H9 (cell line): ENCODE data around the gene SHISA8. TPM values are rescaled to one million over a fixed set of nuclear protein-coding genes. Genes with fewer than 3 reads are reported as not detected.
A peak's percentile ranks its signal among the peaks of the same experiment; 100 is the strongest.

Source experiments
- DNase-seq: peaks from one replicate; pipeline ENCODE4 v3.0.0-alpha.2; 2017
- H2AFZ ChIP-seq: one replicate; pipeline ENCODE4 v1.6.1; 2013; ENCODE audit warnings: mild to moderate bottlenecking, low read length, control low read depth, moderate library complexity
- H2AK5ac ChIP-seq: 2 replicates; pipeline ENCODE4 v1.6.1; 2013; ENCODE audit warnings: low read length, control low read depth, mixed read lengths; ENCODE audit not compliant: insufficient read length
- H2BK120ac ChIP-seq: one replicate; pipeline ENCODE4 v1.6.1; 2013; ENCODE audit warnings: low read depth, mild to moderate bottlenecking, low read length, control low read depth, inconsistent platforms; ENCODE audit not compliant: poor library complexity, severe bottlenecking
- H2BK12ac ChIP-seq: 2 replicates; pipeline ENCODE4 v1.6.1; 2013; ENCODE audit warnings: low read length, control low read depth, mixed read lengths, low read depth; ENCODE audit not compliant: insufficient read length
- H2BK15ac ChIP-seq: 2 replicates; pipeline ENCODE4 v1.6.1; 2013; ENCODE audit warnings: low read depth, low read length, control low read depth
- H2BK20ac ChIP-seq: one replicate; pipeline ENCODE4 v1.6.1; 2013; ENCODE audit warnings: low read depth, mild to moderate bottlenecking, low read length, control low read depth, inconsistent platforms; ENCODE audit not compliant: poor library complexity, severe bottlenecking
- H2BK5ac ChIP-seq: 2 replicates; pipeline ENCODE4 v1.6.1; 2013; ENCODE audit warnings: low read length, control low read depth, mixed read lengths; ENCODE audit not compliant: insufficient read length
- H3K14ac ChIP-seq: 2 replicates; pipeline ENCODE4 v1.6.1; 2013; ENCODE audit warnings: low read length, control low read depth; ENCODE audit not compliant: insufficient read depth
- H3K18ac ChIP-seq: 2 replicates; pipeline ENCODE4 v1.6.1; 2013; ENCODE audit warnings: low read depth, mild to moderate bottlenecking, mixed read lengths, low read length, control low read depth; ENCODE audit not compliant: insufficient read length
- H3K23ac ChIP-seq: 2 replicates; pipeline ENCODE4 v1.6.1; 2013; ENCODE audit warnings: low read length, control low read depth, mixed read lengths, low read depth; ENCODE audit not compliant: insufficient read length
- H3K23me2 ChIP-seq: 2 replicates; pipeline ENCODE4 v1.6.1; 2013; ENCODE audit warnings: low read depth, mild to moderate bottlenecking, mixed read lengths, low read length, control low read depth; ENCODE audit not compliant: insufficient read length, poor library complexity, severe bottlenecking
- H3K27ac ChIP-seq: 2 replicates; pipeline ENCODE4 v1.5.1; 2013; ENCODE audit warnings: low read length, control low read depth, mixed read lengths, low read depth; ENCODE audit not compliant: insufficient read length
- H3K27me3 ChIP-seq: 2 replicates; pipeline ENCODE4 v1.6.1; 2013; ENCODE audit warnings: low read length, control low read depth, inconsistent platforms; ENCODE audit not compliant: insufficient read depth
- H3K4ac ChIP-seq: 2 replicates; pipeline ENCODE4 v1.6.1; 2013; ENCODE audit warnings: low read depth, mild to moderate bottlenecking, control low read depth, inconsistent platforms, low read length, moderate library complexity
- H3K4me1 ChIP-seq: 2 replicates; pipeline ENCODE4 v1.6.1; 2013; ENCODE audit warnings: low read length, control low read depth, inconsistent platforms; ENCODE audit not compliant: insufficient read depth
- H3K4me2 ChIP-seq: 2 replicates; pipeline ENCODE4 v1.6.1; 2013; ENCODE audit warnings: low read length, control low read depth, mixed read lengths; ENCODE audit not compliant: insufficient read length, insufficient read depth
- H3K56ac ChIP-seq: 2 replicates; pipeline ENCODE4 v1.6.1; 2013; ENCODE audit warnings: low read depth, mild to moderate bottlenecking, mixed read lengths, low read length, control low read depth; ENCODE audit not compliant: insufficient read length
- H3K79me1 ChIP-seq: 2 replicates; pipeline ENCODE4 v1.6.1; 2013; ENCODE audit warnings: low read depth, mild to moderate bottlenecking, moderate library complexity, low read length, control low read depth, inconsistent platforms; ENCODE audit not compliant: insufficient read depth, poor library complexity, severe bottlenecking
- H3K79me2 ChIP-seq: 2 replicates; pipeline ENCODE4 v1.6.1; 2013; ENCODE audit warnings: low read length, control low read depth, inconsistent platforms; ENCODE audit not compliant: insufficient read depth
- H3K9ac ChIP-seq: 2 replicates; pipeline ENCODE4 v1.6.1; 2013; ENCODE audit warnings: low read length, control low read depth, mixed read lengths; ENCODE audit not compliant: insufficient read length; ENCODE audit errors: extremely low read depth
- H3K9me3 ChIP-seq: one replicate; pipeline ENCODE4 v1.6.1; 2013; ENCODE audit warnings: low read depth, low read length, inconsistent platforms; ENCODE audit not compliant: control insufficient read depth
- H3T11ph ChIP-seq: one replicate; pipeline ENCODE4 v1.6.1; 2013; ENCODE audit warnings: mild to moderate bottlenecking, low read length, control low read depth, inconsistent platforms
- H4K20me1 ChIP-seq: one replicate; pipeline ENCODE4 v1.6.1; 2013; ENCODE audit not compliant: control insufficient read depth, insufficient read length, insufficient read depth
- H4K5ac ChIP-seq: 2 replicates; pipeline ENCODE4 v1.6.1; 2013; ENCODE audit warnings: low read depth, mild to moderate bottlenecking, mixed read lengths, low read length, control low read depth; ENCODE audit not compliant: insufficient read length
- H4K8ac ChIP-seq: replicated peaks from 2 replicates; pipeline ENCODE4 v1.6.1; 2013; ENCODE audit warnings: low read length, control low read depth, mixed read lengths, low read depth; ENCODE audit not compliant: insufficient read length
- H4K91ac ChIP-seq: 2 replicates; pipeline ENCODE4 v1.6.1; 2013; ENCODE audit warnings: low read depth, mild to moderate bottlenecking, moderate library complexity, mixed read lengths, low read length, control low read depth; ENCODE audit not compliant: insufficient read length
- H3K27ac Mint-ChIP-seq, 3 experiments: 2 replicates in 2 of 3; 3 replicates in 1 of 3; pipeline ENCODE4 v1.8.0; 2020 to 2021; ENCODE audit warnings: mixed read lengths in 3 of 3, mild to moderate bottlenecking in 1 of 3, moderate library complexity in 1 of 3
- H3K27me3 Mint-ChIP-seq: 2 replicates; pipeline ENCODE4 v1.8.0; 2021; ENCODE audit warnings: low read depth, mild to moderate bottlenecking, moderate library complexity, mixed read lengths
- H3K36me3 Mint-ChIP-seq, 3 experiments: 2 replicates in 2 of 3; 3 replicates in 1 of 3; pipeline ENCODE4 v1.8.0; 2020 to 2021; ENCODE audit warnings: low read depth in 3 of 3, mixed read lengths in 3 of 3; ENCODE audit not compliant: insufficient read depth in 1 of 3
- H3K4me1 Mint-ChIP-seq, 2 experiments: 2 replicates each; pipeline ENCODE4 v1.8.0; 2020; ENCODE audit warnings: mixed read lengths in 2 of 2
- H3K4me3 Mint-ChIP-seq, 2 experiments: 2 replicates in 1 of 2; 3 replicates in 1 of 2; pipeline ENCODE4 v1.8.0; 2020 to 2021; ENCODE audit warnings: mild to moderate bottlenecking in 2 of 2, mixed read lengths in 2 of 2, moderate library complexity in 1 of 2
- H3K9me3 Mint-ChIP-seq, 2 experiments: 2 replicates in 1 of 2; 3 replicates in 1 of 2; pipeline ENCODE4 v1.8.0; 2020; ENCODE audit warnings: mild to moderate bottlenecking in 2 of 2, mixed read lengths in 2 of 2, moderate library complexity in 1 of 2
- CTCF ChIP-seq: fragments of 200-600 bp; sonication (generic); conservative IDR thresholded peaks from 3 replicates; pipeline ENCODE4 v1.8.0; 2021; ENCODE audit warnings: antibody characterized with exemption, mild to moderate bottlenecking
- WGBS: extraction: QIAGEN DNeasy Blood & Tissue Kit; methylation state at CpG from one replicate; pipeline ENCODE4 v1.1.7; 2013; ENCODE audit warnings: missing lambda C conversion rate, low lambda C conversion rate, mixed read lengths; ENCODE audit not compliant: insufficient read length; ENCODE audit errors: extremely low coverage; 5-methylcytosine and 5-hydroxymethylcytosine counted together
- total RNA-seq: library from RNA; stranded (reverse); gene quantifications from 2 replicates; pipeline ENCODE4 v1.2.1, GENCODE V29; 2021

The SHISA8 gene
- total RNA-seq, 1 experiment from 2014 or later = 1.4 TPM

GRCh38 chr22:41946629-41947423 is 32.0 kb upstream of the SHISA8 start, which contains the start of gene CENPM:
Gene CENPM (minus strand): TSS chr22:41947152. CDS start chr22:41947076, 76 bp downstream.
- H3K79me1 ChIP-seq = no peaks in the 10 kb centered on the region
- no peak within 1 kb of the TSS; the same call in 1 of the 2 replicates for H3K4ac ChIP-seq
- no peak within 1 kb of the TSS for H3K23ac ChIP-seq
- H3K18ac ChIP-seq = peak within 1 kb of the TSS; percentile 78
- no CpG with 5 or more reads among the region's 56 CpGs for WGBS
- no peak within 1 kb of the TSS for H2BK12ac ChIP-seq
- no peaks in the 10 kb centered on the region for H3K27me3 ChIP-seq
- Mint-ChIP-seq H3K4me1 (peaks cover 23 to 43% of the 10 kb centered on the region in 2 experiments), H3K27me3 (peaks cover 1% of the 10 kb centered on the region), H3K36me3 (peaks cover 27 to 36% (median 34%) of the 10 kb centered on the region in 3 experiments; a peak in 6 of 7 replicates), H3K27ac (peak within 1 kb of the TSS in 2 of 3 experiments; percentile 55 to 75; a peak in 4 of 7 replicates), H3K4me3 (peak within 1 kb of the TSS; percentile 81 to 82), H3K9me3 (no peaks in the 10 kb centered on the region)
- no peak within 1 kb of the TSS for H4K5ac ChIP-seq
- H2AFZ ChIP-seq = no peak within 1 kb of the TSS
- no peak within 1 kb of the TSS for H2BK120ac ChIP-seq
- H3K23me2 ChIP-seq = peaks cover 9% of the 10 kb centered on the region
- no peak for TF ChIP-seq CTCF
- no peak within 1 kb of the TSS for H4K91ac ChIP-seq
- no peaks in the 10 kb centered on the region; the same call in 1 of the 2 replicates for H3K79me2 ChIP-seq
- H3K9me3 ChIP-seq = no peaks in the 10 kb centered on the region
- no peak within 1 kb of the TSS for H3K56ac ChIP-seq
- H2BK5ac ChIP-seq = no peak within 1 kb of the TSS
- no peak within 1 kb of the TSS for H2BK15ac ChIP-seq
- DNase-seq = peak; percentile 98
- no peak within 1 kb of the TSS for H4K8ac ChIP-seq
- H2AK5ac ChIP-seq = no peak within 1 kb of the TSS
- H3T11ph ChIP-seq = no peak within 1 kb of the TSS
- H3K9ac ChIP-seq = peak within 1 kb of the TSS; percentile 57
- no peak within 1 kb of the TSS for H3K27ac ChIP-seq
- peak within 1 kb of the TSS; percentile 91 for H3K14ac ChIP-seq
- H3K4me1 ChIP-seq = peaks cover 3% of the 10 kb centered on the region; the same call in 1 of the 2 replicates
- no peak within 1 kb of the TSS for H2BK20ac ChIP-seq
- peak within 1 kb of the TSS; percentile 67 for H3K4me2 ChIP-seq
- H4K20me1 ChIP-seq = no peaks in the 10 kb centered on the region
